Endothelial cell (in vitro differentiated cells): ENCODE results near the gene KYNU. TPM values are rescaled to one million over a fixed set of nuclear protein-coding genes. Genes with fewer than 3 reads are reported as not detected.
"Not testable (repeated sequence)": the region's sequence is repeated elsewhere in the genome, so short reads cannot be mapped to it uniquely, and the experiment has no call there.

ENCODE experiments used
- DNase-seq: peaks from one replicate; pipeline ENCODE4 v3.0.0; 2021; ENCODE audit warnings: low spot score
- H3K27ac Mint-ChIP-seq: one replicate; pipeline ENCODE4 v1.8.0; 2021; ENCODE audit warnings: mixed read lengths, inconsistent platforms; ENCODE audit not compliant: unreplicated experiment
- H3K27me3 Mint-ChIP-seq: one replicate; pipeline ENCODE4 v1.8.0; 2021; ENCODE audit warnings: mild to moderate bottlenecking, moderate library complexity, mixed read lengths, inconsistent platforms; ENCODE audit not compliant: unreplicated experiment
- H3K36me3 Mint-ChIP-seq: one replicate; pipeline ENCODE4 v1.8.0; 2021; ENCODE audit warnings: mild to moderate bottlenecking, low read depth, mixed read lengths, inconsistent platforms; ENCODE audit not compliant: unreplicated experiment
- H3K4me1 Mint-ChIP-seq: one replicate; pipeline ENCODE4 v1.8.0; 2021; ENCODE audit warnings: mild to moderate bottlenecking, mixed read lengths, inconsistent platforms; ENCODE audit not compliant: unreplicated experiment
- H3K4me3 Mint-ChIP-seq: one replicate; pipeline ENCODE4 v1.8.0; 2021; ENCODE audit warnings: mild to moderate bottlenecking, mixed read lengths, inconsistent platforms; ENCODE audit not compliant: unreplicated experiment
- H3K9me3 Mint-ChIP-seq: one replicate; pipeline ENCODE4 v1.8.0; 2021; ENCODE audit warnings: mixed read lengths, inconsistent platforms; ENCODE audit not compliant: unreplicated experiment
- total RNA-seq: library from RNA; stranded (reverse); fragmentation: NEBNext Ultra II Directional; extraction: Animal tissue kit (Norgen Biotek cat#: 25700); gene quantifications from one replicate; pipeline ENCODE4 v1.2.1, GENCODE V29; 2021; ENCODE audit not compliant: unreplicated experiment
- TF ChIP-seq, protein P1 (sequence below): fragments of 200-600 bp; sonication (generic); IDR thresholded peaks from one replicate; pipeline ENCODE4 v1.5.0; 2021; ENCODE audit warnings: antibody characterized with exemption; ENCODE audit not compliant: unreplicated experiment

The KYNU gene
- total RNA-seq, 1 donor from 2014 or later = not detected

- H3K27ac Mint-ChIP-seq = no peak overlapping the region
- DNase-seq = no peak
- no peak overlapping the region for H3K4me3 Mint-ChIP-seq
- no peaks in the 10 kb centered on the region for H3K4me1 Mint-ChIP-seq
- peaks cover 2% of the 10 kb centered on the region for H3K27me3 Mint-ChIP-seq
- no peaks in the 10 kb centered on the region for H3K36me3 Mint-ChIP-seq
- TF ChIP-seq, protein P1, sequence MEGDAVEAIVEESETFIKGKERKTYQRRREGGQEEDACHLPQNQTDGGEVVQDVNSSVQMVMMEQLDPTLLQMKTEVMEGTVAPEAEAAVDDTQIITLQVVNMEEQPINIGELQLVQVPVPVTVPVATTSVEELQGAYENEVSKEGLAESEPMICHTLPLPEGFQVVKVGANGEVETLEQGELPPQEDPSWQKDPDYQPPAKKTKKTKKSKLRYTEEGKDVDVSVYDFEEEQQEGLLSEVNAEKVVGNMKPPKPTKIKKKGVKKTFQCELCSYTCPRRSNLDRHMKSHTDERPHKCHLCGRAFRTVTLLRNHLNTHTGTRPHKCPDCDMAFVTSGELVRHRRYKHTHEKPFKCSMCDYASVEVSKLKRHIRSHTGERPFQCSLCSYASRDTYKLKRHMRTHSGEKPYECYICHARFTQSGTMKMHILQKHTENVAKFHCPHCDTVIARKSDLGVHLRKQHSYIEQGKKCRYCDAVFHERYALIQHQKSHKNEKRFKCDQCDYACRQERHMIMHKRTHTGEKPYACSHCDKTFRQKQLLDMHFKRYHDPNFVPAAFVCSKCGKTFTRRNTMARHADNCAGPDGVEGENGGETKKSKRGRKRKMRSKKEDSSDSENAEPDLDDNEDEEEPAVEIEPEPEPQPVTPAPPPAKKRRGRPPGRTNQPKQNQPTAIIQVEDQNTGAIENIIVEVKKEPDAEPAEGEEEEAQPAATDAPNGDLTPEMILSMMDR = no peak
- no peaks in the 10 kb centered on the region for H3K9me3 Mint-ChIP-seq
Observed at GRCh38 chr2:143068509-143068908, 191.0 kb downstream of the KYNU start.

DNA sequence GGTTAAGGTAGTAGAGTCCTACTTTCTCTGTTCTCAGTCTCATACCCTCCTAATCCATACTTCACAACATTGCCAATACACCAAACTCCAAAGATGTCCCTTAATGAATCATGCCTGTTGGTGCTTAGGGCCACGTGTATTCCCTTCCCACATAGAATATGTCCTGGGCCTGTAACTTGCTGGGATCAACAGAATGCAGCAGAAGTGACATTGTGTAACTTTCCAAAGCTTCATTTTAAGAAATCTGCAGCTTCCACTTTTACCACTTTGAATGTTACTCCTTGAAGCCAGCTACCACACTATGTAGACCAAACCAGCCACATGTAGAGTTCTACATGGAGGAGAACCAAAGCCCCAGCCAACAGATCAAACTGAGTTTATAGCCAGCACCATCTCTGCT is 193.2 kb downstream of the KYNU start:
- H3K27ac Mint-ChIP-seq = no peak overlapping the region
- no peak for DNase-seq
- no peaks in the 10 kb centered on the region for H3K36me3 Mint-ChIP-seq
- H3K9me3 Mint-ChIP-seq = no peaks in the 10 kb centered on the region
- no peak overlapping the region for H3K4me3 Mint-ChIP-seq
- H3K4me1 Mint-ChIP-seq = no peaks in the 10 kb centered on the region
- H3K27me3 Mint-ChIP-seq = peaks cover 2% of the 10 kb centered on the region
- TF ChIP-seq, protein P1 = no peak

GRCh38 chr2:143071185-143071876 is 193.9 kb downstream of the KYNU start:
- no peak for DNase-seq
- Mint-ChIP-seq H3K9me3 (no peaks in the 10 kb centered on the region), H3K36me3 (no peaks in the 10 kb centered on the region), H3K27ac (no peak overlapping the region), H3K4me3 (no peak overlapping the region), H3K4me1 (no peaks in the 10 kb centered on the region), H3K27me3 (peaks cover 2% of the 10 kb centered on the region)
- TF ChIP-seq, protein P1 = no peak

GRCh38 chr2:143074913-143075312 is 197.4 kb downstream of the KYNU start:
- not testable (repeated sequence) for DNase-seq, H3K36me3 Mint-ChIP-seq, H3K27me3 Mint-ChIP-seq, H3K9me3 Mint-ChIP-seq, H3K4me1 Mint-ChIP-seq, H3K27ac Mint-ChIP-seq, H3K4me3 Mint-ChIP-seq

DNA sequence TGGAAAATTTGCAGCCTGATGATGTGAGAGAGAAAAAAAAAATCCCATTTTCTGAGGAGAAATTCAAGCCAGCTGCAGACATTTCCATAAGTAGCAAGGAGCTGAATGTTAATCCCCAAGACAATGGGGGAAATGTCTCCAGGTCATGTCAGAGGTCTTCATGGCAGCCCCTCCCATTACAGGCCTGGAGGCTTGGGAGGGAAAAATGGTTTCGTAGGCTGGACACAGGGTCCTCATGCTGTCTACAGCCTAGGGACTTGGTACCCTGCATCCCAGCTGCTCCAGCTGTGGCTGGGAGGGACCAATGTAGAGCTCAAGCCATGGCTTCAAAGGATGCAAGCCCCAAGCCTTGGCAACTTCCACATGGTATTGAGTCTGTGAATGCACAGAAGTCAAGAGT is 198.2 kb downstream of the KYNU start:
- Mint-ChIP-seq H3K36me3 (no peaks in the 10 kb centered on the region), H3K9me3 (no peaks in the 10 kb centered on the region), H3K4me3 (no peak overlapping the region), H3K27me3 (no peaks in the 10 kb centered on the region), H3K27ac (no peak overlapping the region), H3K4me1 (no peaks in the 10 kb centered on the region)
- TF ChIP-seq, protein P1 = no peak
- DNase-seq = no peak
